Mucosa of stomach (tissue), 1 donor: ENCODE data around the gene QSOX2.

Experiments used
- H3K27me3 ChIP-seq: one replicate; pipeline ENCODE4 v1.7.0; 2013; ENCODE audit warnings: mild to moderate bottlenecking, low read length; ENCODE audit not compliant: control insufficient read depth, insufficient read depth
- H3K36me3 ChIP-seq: one replicate; pipeline ENCODE4 v1.7.0; 2013; ENCODE audit warnings: low read length; ENCODE audit not compliant: control insufficient read depth, insufficient read depth
- H3K4me1 ChIP-seq: one replicate; pipeline ENCODE4 v1.7.0; 2013; ENCODE audit warnings: mild to moderate bottlenecking, low read length; ENCODE audit not compliant: control insufficient read depth, insufficient read depth
- H3K4me3 ChIP-seq: one replicate; pipeline ENCODE4 v1.7.0; 2013; ENCODE audit warnings: low read length
- H3K9ac ChIP-seq: one replicate; pipeline ENCODE4 v1.7.0; 2013; ENCODE audit warnings: mild to moderate bottlenecking, low read length, moderate library complexity
- H3K9me3 ChIP-seq: one replicate; pipeline ENCODE4 v1.7.0; 2013; ENCODE audit warnings: mild to moderate bottlenecking, low read length, moderate library complexity; ENCODE audit not compliant: control insufficient read depth
- donor health status: Pancreatic carcinoma.

Gene QSOX2, protein sequence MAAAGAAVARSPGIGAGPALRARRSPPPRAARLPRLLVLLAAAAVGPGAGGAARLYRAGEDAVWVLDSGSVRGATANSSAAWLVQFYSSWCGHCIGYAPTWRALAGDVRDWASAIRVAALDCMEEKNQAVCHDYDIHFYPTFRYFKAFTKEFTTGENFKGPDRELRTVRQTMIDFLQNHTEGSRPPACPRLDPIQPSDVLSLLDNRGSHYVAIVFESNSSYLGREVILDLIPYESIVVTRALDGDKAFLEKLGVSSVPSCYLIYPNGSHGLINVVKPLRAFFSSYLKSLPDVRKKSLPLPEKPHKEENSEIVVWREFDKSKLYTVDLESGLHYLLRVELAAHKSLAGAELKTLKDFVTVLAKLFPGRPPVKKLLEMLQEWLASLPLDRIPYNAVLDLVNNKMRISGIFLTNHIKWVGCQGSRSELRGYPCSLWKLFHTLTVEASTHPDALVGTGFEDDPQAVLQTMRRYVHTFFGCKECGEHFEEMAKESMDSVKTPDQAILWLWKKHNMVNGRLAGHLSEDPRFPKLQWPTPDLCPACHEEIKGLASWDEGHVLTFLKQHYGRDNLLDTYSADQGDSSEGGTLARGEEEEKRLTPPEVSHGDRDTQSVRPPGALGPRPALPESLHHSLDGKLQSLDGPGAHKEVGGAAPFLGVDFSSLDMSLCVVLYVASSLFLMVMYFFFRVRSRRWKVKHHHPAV

DNA sequence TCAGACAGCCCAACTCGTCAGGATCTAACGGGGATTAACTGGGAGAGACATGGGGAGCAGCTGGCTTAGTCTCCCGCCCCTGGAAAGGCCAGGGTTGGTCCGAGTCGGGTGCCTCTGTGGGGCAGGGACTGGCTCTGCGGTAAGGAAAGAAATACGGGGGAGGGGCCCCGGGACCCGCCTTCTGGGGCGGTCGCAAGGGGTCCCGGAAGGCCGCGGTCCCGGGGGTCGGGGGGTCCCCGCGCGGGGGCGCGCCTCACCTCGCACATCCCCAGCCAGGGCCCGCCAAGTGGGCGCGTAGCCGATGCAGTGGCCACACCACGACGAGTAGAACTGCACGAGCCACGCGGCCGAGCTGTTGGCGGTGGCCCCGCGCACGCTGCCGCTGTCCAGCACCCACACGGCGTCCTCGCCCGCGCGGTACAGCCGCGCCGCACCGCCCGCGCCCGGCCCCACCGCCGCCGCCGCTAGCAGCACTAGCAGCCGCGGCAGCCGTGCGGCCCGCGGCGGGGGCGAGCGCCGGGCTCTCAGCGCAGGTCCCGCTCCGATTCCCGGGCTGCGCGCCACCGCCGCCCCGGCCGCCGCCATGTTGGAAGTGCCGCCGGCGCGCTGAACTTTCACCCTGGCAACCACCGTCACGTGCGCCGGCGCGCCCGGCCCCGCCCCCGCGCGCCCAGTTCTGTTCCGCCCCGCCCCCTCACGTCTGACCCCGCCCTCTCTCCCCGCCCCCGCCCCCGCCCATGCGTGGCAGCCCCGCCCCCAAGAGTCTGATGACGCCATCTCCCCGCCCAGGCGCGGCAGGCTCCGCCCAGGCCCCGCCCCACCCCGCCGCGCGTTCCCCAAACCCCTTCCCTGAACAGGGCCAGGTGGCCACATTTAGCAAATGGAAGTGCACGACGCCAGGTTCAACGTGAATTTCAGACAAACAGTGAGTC, at the start of gene QSOX2:
QSOX2 (minus strand) TSS at position 594 of the 932 bp plus-strand sequence; CDS start at position 585, 9 bp downstream.
- Histone ChIP-seq H3K36me3 (no peaks in the 10 kb centered on the region), H3K9ac (peak within 1 kb of the TSS; percentile 53), H3K4me1 (peaks cover 15% of the 10 kb centered on the region)

DNA sequence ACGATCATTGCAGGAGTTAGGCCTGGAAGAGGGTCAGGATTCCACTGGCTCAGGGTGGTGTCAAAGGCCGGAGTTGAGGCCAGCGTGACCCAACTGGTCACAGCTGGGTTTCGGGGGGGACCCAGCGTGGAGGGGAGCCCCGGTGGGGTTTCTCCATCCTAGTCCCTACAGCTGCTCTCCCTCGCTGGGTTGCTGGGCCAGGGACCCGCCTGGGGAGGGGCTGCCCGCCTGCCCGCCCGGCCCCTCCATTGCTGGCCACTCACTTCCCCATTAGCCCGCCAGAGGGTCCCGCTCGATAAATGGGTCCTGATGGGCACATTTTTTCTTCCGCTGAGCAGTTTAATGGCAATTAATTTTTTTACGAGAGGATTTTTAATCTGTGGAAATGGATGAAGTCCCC, 49.4 kb upstream of the QSOX2 start:
- Histone ChIP-seq H3K27me3 (no peaks in the 10 kb centered on the region), H3K9me3 (no peaks in the 10 kb centered on the region), H3K4me1 (peaks cover 30% of the 10 kb centered on the region), H3K4me3 (no peak overlapping the region), H3K36me3 (no peaks in the 10 kb centered on the region), H3K9ac (no peak overlapping the region)

More for the DNA sequence above, at the start of gene QSOX2:
- H3K4me3 ChIP-seq = peak within 1 kb of the TSS; percentile 78
- no peaks in the 10 kb centered on the region for H3K9me3 ChIP-seq
- H3K27me3 ChIP-seq = no peaks in the 10 kb centered on the region

DNA sequence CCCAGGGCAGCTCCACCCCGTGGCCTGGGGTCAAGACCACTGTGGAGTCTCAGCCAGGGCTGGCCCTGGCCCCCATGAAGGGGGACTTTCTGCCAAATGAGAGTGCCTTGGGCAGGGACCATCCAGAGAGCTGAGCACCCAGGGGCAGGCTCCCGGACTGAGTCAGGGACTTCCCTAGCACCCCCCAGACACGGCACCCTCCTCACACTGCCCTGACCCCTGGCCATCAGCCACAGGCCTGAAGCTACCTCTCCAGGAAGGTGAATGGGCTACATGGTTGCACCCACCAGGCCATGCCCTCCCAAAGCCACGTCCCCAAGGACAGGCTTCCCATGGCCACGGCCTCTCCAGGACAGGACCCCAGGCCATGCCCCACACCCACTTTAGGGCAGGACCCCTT, 48.8 kb upstream of the QSOX2 start:
- no peaks in the 10 kb centered on the region for H3K27me3 ChIP-seq
- peaks cover 30% of the 10 kb centered on the region for H3K4me1 ChIP-seq
- H3K9me3 ChIP-seq = no peaks in the 10 kb centered on the region
- no peak overlapping the region for H3K9ac ChIP-seq
- H3K4me3 ChIP-seq = no peak overlapping the region
- H3K36me3 ChIP-seq = no peaks in the 10 kb centered on the region

DNA sequence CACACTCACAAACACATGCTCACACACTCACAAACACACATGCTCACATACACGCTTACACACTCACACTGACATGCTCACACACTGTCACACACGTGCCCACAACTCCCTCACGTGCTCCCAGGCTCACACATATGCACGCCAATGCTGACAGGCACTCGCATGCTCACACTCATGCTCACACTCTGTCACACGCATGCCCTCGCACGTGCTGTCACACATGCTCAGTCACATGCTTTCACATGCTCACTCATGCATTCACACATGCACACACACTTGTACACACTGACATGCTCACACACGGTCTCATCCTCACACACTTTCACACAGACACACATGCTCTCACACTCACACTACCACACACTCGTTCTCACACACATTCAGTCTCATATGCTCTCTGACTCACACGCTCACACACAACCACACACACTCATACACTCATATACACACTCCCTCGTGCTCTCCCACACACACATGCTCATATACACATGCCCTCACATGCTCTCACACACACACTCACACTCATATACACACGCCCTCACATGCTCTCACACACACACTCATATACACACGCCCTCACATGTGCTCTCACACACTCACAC, 48.0 kb upstream of the QSOX2 start:
- Histone ChIP-seq H3K9ac (no peak overlapping the region), H3K4me1 (peaks cover 30% of the 10 kb centered on the region), H3K27me3 (no peaks in the 10 kb centered on the region), H3K9me3 (no peaks in the 10 kb centered on the region), H3K36me3 (no peaks in the 10 kb centered on the region), H3K4me3 (no peak overlapping the region)

DNA sequence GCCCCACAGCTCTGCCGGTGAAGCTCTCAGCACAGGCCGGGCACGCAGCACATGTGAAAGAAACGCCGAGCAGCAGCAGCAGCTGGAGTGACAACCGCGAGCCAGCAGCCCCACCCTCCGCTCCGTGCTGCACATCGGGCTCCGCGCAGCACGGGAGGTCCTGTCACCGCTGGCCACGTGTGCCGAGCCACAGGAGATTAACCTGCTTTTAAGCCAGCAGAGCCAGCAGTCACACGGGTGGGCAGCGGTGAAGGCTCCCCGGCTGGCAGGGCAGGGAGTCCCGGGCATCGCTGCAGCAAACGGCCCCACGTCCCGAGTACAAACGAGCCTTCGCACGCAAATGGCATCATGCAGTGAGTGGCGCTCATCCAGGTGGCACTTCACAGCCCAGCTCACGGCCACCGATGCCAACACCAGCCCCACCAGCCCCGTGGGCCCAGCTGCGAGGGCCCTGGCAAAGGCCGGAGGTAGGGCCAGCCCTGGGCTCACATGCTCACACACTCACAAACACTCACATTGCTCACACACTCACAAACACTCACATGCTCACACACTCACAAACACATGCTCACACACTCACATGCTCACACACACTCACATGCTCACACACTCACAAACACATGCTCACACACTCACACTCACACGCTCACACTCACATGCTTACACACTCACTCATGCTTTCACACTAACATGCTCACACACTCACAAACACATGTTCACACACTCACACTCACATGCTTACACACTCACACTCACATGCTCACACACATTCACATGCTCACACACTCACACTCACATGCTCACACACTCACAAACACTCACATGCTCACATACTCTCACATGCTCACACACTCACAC, 47.2 kb upstream of the QSOX2 start:
- no peaks in the 10 kb centered on the region for H3K9me3 ChIP-seq
- peaks cover 29% of the 10 kb centered on the region for H3K4me1 ChIP-seq
- no peak overlapping the region for H3K4me3 ChIP-seq
- no peaks in the 10 kb centered on the region for H3K36me3 ChIP-seq
- no peaks in the 10 kb centered on the region for H3K27me3 ChIP-seq
- no peak overlapping the region for H3K9ac ChIP-seq

DNA sequence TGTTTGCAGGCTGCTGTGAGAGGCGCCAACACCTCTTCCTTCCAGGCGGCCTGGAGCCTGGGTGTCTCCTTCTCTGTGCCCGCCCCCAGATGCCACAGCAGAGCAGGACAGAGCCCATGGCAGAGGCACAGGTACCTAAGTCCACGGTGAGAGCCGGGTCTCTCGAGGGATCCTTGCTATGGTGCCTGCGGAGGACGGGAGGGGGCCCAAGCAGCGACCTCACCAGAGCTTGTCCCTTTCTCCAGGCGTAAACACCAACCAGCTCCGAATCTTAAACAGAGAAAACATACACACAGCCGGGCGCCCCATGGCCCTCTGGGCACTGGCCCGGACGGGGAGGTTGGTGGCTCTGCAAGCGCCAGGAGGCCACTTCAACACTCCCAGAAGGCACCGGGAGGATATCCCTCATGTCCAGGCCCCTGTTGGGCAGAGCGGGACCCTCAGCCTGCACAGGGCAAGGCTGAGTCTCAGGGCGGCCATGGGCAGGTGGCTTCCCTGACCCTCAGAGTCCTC, 46.5 kb upstream of the QSOX2 start:
- Histone ChIP-seq H3K9ac (no peak overlapping the region), H3K4me1 (peaks cover 22% of the 10 kb centered on the region), H3K36me3 (no peaks in the 10 kb centered on the region), H3K27me3 (no peaks in the 10 kb centered on the region), H3K4me3 (no peak overlapping the region), H3K9me3 (no peaks in the 10 kb centered on the region)

DNA sequence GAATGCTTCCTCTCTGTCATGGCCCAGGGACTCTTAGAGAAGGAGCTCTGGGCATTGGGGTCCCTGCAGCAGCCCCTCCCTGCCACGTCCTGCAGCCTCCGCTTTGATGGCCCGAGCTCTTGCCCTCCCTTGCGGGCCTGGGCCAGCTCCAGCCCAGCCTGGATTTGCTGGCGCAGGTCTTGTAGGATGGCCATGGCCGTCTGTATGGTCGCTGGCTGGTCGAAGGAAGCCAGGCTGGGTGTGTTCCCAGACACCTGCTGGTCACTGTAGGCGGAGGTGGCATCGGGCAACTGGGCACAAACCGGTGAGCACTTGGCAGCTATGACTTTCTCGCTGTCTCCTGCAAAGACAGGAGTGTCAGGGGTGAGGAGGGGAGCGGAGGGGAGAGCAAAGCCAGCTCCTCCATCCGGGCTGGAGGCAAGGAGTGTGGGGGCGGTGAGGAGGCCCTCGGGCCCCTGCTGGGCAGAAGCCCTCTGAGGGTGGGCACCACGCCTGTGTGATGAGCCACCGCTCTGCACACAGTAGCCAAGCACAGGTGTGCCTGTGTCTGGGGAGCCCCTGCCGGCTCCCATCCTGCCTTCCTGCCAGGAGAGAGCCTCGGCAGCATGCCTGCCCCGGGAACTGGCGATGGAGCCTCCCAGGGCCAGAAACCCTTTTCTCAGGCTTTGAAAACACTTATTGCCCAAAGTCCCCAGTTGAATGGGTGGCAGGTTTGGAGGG, 45.9 kb upstream of the QSOX2 start:
- Histone ChIP-seq H3K36me3 (no peaks in the 10 kb centered on the region), H3K4me1 (peaks cover 17% of the 10 kb centered on the region), H3K4me3 (no peak overlapping the region), H3K9ac (no peak overlapping the region), H3K9me3 (no peaks in the 10 kb centered on the region), H3K27me3 (no peaks in the 10 kb centered on the region)

DNA sequence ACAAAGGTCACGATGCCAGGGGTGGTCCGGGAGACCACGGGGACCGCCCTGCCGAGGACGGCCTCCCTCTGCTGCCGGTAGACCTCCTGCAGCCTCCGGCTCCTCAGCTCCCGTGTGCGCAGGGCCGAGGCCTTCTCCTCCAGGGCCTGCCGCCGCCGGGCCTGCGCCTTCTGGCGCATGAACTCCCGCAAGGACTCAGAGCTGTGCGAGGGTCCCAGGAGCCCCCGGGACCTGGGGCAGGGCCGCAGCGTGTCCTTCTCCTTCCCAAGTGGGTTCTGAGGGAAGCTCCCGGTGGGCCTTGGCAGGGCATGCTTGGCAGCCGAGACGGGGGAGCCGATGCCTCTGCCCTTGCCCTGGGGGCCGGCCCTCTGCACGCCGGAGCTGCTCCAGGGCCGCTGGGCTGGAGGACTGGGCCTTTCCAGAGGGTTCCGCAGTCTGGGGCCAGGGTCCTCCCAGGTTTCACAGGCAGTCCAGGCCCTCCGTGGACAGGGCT, 44.9 kb upstream of the QSOX2 start:
- H3K9ac ChIP-seq = no peak overlapping the region
- no peaks in the 10 kb centered on the region for H3K27me3 ChIP-seq
- H3K9me3 ChIP-seq = no peaks in the 10 kb centered on the region
- peaks cover 11% of the 10 kb centered on the region for H3K4me1 ChIP-seq
- H3K36me3 ChIP-seq = no peaks in the 10 kb centered on the region
- H3K4me3 ChIP-seq = no peak overlapping the region

DNA sequence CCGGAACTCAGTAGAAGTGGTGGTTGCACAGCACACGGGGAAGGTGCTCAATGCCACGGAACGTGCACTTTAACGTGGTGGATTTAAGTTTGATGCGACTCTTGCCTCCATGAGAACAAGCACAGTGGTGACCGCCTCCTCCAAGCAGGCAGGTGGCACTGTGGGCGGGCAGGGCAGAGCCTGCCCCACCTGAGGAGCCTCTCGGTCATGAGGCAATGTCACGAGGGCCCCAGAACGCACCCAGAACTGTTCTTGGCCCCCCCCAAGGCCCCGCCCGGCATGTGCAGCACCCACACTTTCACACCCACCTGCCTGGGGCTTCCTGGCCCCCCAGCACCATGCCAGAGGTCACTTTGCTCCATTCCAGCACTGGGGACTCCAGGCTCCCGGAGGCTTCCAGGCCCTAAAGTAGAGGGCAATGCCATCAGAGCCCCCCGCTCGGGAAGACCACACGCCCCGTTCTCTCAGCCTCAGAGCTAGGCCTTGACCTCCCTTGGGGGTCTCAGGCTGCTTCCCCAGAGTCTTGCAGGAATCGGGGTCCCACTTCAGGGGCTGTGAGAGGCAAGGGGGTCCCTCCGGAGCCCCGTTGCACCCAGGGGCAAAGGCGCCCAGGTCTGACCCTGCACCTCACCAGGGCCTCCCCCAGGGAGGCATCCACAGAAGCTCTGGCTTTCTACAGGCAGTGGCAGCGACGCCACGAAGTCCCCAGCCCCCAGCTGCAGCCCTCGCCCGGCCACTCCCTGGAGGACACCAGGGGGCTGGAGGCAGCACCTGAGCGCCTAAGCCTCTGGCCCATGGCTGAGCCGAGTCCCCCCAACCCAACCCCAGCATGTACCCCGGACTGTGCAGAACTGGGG, 44.3 kb upstream of the QSOX2 start:
- Histone ChIP-seq H3K4me3 (no peak overlapping the region), H3K27me3 (no peaks in the 10 kb centered on the region), H3K36me3 (no peaks in the 10 kb centered on the region), H3K9ac (no peak overlapping the region), H3K9me3 (no peaks in the 10 kb centered on the region), H3K4me1 (peaks cover 11% of the 10 kb centered on the region)
